HG03097 (cell line): ENCODE results near the gene GPAM.
A peak's percentile ranks its signal among the peaks of the same experiment; 100 is the strongest.
"Not testable (repeated sequence)": the region's sequence is repeated elsewhere in the genome, so short reads cannot be mapped to it uniquely, and the experiment has no call there.

Experiments used
- ATAC-seq: cut with Tn5 transposase; IDR thresholded peaks from one replicate; pipeline ENCODE4 v1.9.1; 2021; ENCODE audit not compliant: unreplicated experiment, low FRiP score

GPAM gene

GRCh38 chr10:112137154-112137987 is 46.2 kb downstream of the GPAM start:
- ATAC-seq = peak; percentile 48

- no peak for ATAC-seq
Measured at GRCh38 chr10:112136486-112137153, 46.9 kb downstream of the GPAM start.

DNA sequence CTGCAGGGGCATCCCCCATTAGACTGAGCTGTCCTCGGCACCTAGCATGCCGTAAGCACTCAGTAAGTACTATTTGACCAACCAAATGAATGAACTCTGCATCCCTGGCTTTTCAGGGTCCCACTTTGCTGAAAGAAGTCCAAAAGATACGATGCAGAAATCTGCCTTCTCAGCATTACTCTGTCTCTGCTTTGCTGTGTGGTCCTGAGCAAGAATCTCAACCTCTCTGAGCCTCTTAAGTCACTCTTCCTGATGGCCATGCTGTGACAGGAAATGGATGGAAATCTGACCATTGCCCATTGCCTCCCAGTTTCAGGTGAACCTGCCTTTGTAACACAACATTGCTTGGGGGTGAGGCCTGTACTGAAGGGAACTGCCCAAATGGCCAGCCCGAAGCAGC is 48.0 kb downstream of the GPAM start:
- no peak for ATAC-seq

- ATAC-seq = no peak
Measured at GRCh38 chr10:112132435-112132834, 51.1 kb downstream of the GPAM start.

DNA sequence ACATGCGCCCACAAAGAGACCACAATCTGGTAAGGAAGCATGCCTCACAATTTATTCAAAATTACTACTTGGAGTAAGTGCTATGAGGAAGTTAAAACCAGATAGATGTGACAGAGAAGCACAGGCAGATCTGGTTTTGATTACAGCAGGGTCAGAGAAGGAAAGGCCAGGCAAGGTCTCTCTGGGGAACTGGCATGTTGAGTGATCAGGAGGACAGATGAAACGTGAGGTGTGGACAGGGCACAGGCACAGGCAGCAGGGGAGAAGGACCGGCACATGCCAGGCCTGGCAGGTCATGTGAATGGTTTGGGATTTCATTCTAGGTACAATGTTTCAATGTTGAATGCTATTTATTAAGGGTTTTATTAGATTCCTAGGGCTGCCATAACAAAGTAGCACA is 51.6 kb downstream of the GPAM start:
- no peak for ATAC-seq

DNA sequence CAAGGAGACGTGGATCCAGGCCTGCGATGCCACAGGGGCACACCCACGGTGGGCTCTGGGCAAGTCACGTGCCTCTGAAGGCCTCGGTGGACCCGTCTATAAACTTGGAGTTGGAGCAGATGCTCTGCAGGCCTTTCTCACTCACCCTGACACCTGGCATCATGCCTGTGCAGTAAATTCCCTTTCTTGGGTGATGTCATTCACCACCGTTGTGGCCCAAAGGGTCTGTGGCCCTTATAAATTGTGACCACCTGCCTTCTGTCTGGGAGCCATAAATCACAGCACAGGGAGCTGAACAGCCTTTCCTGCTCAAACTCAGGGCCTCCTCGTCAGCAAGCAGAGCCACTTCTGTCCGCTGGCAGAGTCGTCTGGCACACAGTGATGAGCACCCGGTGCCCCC is 52.2 kb downstream of the GPAM start:
- no peak for ATAC-seq

DNA sequence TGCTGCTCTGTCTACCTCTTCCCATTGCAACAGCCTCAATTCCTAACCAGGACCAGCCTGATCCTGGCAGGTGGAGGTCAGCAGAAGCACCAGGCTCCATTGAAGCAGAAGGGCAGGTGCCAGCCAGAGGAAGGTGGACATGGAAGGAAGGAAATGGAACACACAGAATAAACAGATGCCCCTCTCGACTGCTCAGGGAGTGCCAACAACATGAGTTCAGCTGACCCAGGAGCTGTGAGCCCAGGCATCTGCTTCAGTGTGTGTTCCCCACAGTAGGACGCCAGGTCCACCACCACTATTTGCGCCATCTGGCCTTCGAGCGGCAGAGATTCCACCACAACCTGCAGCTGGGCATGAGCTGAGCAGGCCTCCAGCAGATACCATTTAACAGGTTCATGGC is 56.7 kb downstream of the GPAM start:
- ATAC-seq = no peak

- ATAC-seq = no peak
Measured at GRCh38 chr10:112126172-112126571, 57.4 kb downstream of the GPAM start.

- no peak for ATAC-seq
Measured at GRCh38 chr10:112124866-112125265, 58.7 kb downstream of the GPAM start.

- ATAC-seq = no peak
Measured at GRCh38 chr10:112122827-112123226, 60.7 kb downstream of the GPAM start.

- no peak for ATAC-seq
Measured at GRCh38 chr10:112120491-112120890, 63.1 kb downstream of the GPAM start.

GRCh38 chr10:112115781-112116385 is 67.7 kb downstream of the GPAM start:
- peak; percentile 91 for ATAC-seq

DNA sequence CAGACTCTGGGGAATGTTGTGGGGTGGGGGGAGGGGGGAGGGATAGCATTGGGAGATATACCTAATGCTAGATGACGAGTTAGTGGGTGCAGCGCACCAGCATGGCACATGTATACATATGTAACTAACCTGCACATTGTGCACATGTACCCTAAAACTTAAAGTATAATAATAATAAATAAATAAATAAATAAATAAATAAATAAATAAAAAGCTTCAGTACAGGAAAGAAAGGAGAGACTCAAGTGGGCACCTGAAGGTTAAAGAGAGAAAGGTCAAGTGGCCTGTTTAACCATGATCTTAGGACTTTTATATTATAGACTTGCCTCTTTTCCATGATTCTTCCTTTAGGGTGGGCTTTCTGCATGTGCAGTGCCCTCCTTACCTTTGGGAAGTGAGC is 73.8 kb downstream of the GPAM start:
- not testable (repeated sequence) for ATAC-seq
